ENCODE data around the gene SLC11A2.
"Not testable (repeated sequence)": the region's sequence is repeated elsewhere in the genome, so short reads cannot be mapped to it uniquely, and the experiment has no call there.

Gene SLC11A2

DNA sequence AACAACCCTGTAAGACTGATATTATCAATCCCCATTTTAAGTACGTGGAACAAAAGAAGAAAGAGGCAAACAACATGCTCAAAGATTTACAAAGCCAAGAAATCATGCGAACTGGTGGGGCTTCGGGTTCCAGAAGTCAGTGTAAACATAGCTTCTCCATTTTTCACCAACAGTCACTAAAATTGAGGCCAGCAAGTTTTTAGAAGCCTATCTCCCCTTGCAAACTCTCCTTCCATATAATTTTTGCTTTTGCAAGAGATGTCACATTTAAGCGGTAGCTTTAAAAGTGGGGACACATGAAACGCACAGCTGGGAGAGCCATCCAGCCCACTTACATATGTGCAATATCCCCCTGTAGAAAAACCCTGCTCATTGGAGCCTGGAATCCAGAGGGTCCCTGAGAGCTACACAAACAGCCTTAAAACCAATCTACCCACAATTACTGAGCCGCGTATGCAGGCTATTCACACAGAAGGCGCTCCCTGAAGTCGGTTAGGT, 797 bp downstream of the SLC11A2 start:
- DNase-seq (ENCODE audit: low spot score) = peak; percentile 38

DNA sequence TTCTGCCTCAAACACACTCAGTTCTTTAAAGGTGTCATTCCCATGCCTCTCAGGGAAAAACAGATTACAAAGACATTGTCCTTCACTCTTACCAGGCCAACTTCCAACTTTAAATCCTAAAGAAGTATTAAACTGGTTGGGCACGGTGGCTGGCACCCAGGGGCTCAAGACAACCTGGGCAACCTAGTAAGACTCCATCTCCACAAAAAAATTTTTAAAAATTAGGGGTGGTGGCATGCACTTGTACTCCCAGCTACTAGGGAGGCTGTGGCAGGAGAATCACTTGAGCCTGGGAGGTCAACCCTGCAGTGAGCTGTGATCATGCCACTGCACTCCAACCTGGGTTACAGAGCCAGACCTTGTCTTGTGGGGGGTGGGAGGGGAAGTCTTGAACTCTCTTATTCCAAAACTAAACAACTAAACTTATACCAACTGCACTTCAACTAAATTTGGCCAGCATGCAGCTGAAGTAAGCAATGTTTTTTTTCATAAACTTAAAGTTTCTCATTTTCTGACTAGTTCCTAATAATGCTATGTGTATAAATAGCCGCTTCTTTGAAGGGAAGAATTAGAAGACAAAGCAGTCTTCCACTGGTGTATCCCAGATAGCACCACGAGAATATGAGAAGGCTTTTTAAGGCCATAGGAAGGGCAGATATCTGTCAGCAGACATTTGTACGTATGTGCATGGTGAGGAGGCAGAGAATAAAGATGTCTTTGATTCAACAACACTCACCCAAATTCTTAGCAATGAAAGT, 2.4 kb downstream of the SLC11A2 start:
- DNase-seq (ENCODE audit: low spot score) = no peak

DNA sequence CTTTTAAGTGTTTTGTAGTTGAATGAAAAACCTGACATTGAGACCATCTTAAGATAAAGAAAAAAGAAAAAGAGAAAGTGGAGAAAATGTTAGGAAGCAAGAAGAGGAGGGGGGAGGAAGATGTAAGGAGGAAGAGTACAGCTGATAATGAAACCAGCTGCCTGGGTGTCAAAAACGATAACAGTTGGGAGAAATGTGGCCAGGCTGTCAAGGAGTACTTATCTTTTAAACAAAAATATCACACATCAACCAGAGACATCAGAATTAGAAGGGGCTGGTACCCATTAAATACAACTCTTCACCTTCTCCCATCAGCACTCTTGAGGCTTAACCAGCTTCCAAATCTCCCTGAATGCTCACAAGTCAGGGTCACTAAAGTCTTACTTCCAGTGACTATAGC, 4.5 kb downstream of the SLC11A2 start:
- no peak for DNase-seq (ENCODE audit: low spot score)

DNA sequence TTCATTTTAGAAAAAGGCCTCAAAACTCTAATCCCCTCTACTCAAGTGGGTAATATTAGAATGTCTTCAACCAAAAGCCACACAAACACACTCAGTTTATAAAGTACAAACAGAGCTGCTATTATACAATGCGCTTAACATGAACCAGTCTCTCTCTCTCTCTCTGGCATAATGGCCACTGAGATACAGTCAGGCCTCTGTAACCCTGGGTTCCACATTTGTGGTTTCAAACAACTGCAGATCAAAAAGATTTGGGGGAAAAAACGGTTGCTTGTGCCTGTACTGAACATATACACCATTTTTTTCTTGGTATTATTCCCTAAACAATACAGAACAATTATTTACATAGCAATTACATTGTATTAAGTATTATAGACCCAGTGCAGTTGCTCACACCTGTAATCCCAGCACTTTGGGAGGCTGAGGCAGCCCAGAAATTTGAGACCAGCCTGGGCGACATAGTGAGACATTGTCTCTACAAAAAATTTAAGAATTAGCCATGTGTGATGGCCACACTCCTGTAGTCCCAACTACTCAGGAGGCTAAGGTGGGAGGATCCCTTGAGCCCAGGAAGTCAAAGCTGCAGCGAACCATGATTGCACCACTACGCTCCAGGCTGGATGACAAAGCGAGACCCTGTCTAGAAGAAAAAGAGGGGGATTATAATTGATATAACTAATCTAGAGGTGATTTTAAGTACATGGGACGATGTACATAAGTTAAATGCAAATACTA, 5.6 kb downstream of the SLC11A2 start:
- DNase-seq (ENCODE audit: low spot score) = no peak

DNA sequence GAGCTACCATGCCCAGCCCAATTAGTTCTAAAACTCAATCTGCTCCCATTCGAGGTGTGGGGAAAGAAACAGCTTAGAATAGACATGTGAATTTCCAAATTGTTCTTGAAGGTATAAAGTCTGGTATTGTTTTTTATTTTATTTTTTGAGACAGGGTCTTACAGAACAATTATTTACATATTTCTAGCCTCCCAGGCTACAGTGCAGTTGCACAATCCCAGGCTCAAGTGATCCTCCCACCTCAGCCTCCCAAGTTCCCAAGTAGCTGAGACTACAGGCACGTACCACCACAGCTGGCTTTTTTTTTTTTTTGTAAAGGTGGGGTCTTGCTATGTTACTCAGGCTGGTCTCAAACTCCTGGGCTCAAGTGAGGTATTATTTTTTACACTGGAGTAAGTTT, 6.3 kb downstream of the SLC11A2 start:
- no peak for DNase-seq (ENCODE audit: low spot score)

DNA sequence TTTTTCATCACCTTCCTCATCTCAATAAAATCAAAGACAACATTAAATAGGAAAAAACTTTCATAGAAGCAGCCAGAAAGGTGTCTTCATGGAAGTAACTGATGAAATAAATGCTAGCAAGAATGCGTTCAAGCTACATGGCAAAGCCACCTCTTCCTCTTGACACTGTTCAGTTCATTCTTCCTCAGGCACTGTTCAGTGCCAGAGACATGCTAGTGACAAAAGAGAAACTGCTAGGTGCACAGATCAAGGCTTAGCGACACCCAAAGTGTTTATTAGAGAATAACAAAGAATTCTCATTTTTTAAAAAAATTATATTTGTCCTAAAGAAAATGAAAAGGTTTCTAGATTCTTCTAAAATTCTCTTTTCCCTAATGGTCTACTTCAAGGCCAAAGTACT, 7.2 kb downstream of the SLC11A2 start:
- no peak for DNase-seq (ENCODE audit: low spot score)

DNA sequence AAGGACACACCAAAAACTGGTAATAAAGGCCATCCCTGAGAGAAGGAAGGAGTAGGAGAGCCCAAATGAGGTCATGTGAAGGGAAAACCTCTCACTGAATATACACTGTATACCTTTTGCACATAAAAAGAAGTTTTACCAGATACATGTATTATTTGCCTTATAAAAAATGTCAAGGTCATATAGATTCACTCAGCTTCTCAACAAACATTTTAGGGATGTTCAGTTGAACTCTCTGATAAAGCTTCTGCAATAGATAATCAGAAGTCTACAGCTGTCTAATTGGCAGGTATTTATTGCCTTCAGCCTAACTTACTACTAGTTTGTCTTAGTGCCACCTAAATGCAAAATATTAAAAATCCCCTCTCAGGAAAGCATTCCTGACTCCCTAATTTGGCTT, 8.7 kb downstream of the SLC11A2 start:
- DNase-seq (ENCODE audit: low spot score) = no peak

DNA sequence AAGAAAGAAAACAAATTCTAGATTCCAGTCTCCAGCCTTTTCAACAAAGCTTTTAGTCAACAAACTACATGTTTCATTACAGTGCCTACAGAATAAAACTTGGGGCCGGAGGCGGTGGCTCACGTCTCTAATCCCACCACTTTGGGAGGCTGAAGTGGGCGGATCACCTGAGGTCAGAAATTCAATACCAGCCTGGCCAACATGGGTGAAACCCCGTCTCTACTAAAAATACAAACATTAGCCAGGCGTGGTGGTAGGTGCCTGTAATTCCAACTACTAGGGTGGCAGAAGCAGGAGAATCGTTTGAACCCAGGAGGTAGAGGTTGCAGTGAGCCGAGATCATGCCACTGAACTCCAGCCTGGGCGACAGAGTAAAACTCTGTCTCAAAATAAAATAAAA, 11.7 kb downstream of the SLC11A2 start:
- DNase-seq (ENCODE audit: low spot score) = not testable (repeated sequence)

DNA sequence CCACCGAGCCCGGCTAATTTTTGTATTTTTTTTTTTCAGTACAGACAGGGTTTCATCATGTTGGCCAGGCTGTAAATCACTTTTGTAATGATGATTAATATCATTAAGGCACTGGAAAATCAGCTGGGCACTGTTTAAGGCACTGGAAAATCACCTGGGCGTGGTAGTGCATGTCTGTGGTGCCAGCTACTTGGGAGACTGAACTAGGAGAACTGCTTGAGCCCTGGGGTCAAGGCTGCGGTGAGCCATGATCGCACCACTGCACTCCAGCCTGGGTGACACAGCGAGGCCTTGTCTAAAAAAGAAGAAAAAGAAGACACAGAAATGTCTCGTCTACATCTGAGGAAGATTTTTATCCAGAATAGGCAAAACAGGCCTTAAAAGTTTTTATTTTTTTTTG, 12.7 kb downstream of the SLC11A2 start:
- no peak for DNase-seq (ENCODE audit: low spot score)

DNA sequence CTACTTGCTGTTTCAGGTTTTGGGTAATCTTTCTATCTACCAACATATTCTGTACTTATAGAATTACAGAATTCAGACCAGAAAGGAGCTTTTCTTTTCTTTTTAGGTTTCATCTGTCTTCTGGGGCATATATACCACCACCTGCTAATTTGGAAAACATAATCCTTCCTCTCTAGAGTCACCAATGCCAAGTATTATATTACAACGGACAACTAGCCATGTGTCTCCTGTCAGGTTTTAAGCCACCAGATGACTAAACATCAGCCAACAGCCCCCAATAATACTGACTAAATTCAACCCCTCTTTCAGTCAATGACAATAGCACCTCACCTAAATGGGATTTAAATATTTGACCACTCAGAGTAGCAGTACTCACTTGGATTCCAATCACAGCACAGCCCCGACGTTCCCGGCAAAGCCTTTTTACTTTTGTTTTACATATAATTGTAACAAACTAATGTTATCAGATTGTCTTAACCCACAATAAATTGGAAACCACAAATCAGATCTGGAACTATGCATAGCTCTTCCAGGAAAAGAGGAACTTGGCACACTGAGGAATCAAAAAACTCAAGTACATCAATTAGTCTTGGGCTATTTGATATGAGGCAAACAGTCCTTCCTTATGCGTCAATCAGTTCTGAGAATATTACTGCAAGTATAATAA, 13.5 kb downstream of the SLC11A2 start:
- DNase-seq (ENCODE audit: low spot score) = no peak

DNA sequence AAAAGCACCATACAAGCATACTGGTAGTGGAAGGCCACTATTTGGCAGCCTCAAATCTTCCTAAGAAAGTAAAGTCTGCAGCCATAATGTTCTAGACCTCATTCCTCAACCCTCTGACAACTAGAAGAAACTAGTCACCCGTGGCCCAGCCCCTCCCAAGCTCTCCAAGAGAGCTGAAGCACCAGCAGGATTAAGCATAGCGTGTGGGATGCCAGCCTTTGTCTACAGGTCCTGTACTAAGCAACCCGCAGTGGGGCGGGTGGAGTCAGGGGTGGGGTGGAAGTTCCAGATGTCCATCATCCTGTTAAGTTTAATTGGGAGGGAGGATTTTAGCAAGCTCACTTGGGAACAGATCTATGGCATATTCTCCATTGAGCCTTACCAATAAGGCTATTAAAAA, 14.2 kb downstream of the SLC11A2 start:
- no peak for DNase-seq (ENCODE audit: low spot score)

DNA sequence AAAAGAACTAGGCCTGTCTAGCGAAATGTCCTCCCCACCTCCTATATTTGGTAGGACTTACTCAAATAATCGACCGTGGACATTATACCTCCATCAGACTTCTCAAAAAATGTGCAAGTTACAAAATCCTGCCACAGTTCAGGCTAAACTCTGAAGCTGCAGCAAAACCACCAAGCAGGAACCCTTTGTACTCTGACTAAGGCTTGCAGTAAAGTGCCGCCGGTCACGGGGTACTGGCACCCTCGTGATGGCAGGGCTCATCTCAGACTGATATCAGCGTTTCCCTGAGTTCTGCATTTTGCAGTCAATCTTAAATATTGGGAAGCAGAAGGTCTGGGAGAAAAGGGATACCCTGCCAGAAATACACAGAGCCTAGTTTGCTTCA, 17.1 kb downstream of the SLC11A2 start:
- no peak for DNase-seq (ENCODE audit: low spot score)

DNA sequence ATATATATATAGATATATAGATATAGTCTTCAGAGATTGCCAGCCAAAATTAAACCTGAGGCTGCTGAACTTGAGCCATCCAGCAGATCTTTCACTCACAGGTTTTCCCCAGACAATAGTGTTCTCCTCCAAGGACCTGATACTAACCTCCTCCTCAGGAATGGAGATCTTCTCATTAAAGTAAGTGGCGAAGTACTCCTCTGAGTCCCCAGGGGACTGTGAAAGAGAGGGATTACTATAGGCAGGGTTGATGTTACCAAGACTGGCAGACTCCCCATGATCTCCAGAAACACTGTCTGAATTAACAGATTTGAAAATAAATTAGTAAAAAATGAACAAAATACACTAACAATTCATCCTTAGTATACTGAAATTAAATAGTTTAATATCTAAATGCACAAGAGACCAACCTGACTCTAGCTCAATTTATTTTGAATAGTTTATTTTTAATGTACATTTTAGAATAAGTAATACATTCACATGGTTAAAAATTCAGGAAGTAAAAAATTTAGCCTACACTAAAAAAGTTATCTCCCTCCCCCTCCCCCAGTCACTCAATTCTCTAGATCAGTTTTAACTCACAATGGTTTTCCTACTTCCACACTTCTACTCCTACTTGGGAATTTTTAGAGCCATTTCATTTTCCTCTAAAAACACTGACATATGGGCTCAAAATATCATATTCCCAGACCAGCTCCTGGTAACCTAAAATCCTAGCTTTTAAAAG, 17.7 kb downstream of the SLC11A2 start:
- DNase-seq (ENCODE audit: low spot score) = no peak

DNA sequence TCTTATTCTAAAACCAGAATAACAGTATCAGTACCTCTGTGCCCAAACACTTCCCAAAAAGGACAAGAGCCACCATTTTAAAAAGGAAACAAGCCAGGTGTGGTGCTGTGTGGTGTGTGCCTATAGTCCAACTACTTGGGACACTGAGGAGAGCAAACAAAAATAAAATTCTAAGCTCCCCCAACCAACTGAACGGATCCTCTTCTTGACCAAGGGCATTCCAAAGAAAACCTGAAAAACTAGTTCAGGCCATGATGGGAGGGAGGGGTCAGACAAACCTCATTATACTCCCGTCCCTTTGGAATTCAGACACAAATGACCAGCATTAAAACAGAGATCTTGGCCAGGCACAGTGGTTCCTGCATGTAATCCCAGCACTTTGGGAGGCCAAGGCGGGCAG, 20.5 kb downstream of the SLC11A2 start:
- DNase-seq (ENCODE audit: low spot score) = no peak

DNA sequence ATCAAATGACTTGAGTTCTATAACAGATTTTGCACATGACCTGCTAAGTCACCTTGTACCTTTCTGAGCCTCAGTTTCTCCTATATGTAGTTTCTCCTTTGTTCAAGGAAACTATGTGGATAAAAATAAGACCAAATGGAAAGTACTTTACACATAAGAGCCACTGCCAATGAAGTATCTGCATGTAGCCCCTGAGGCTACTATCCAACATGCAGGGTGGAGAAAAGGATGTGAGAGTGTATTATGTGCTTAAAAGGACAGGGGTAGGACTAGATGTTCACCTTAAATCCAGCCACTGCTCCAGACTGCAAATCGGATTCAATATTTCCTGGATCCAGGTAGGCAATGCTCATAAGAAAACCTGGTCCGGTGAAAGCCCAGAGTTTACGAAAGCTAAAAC, 21.2 kb downstream of the SLC11A2 start:
- no peak for DNase-seq (ENCODE audit: low spot score)

DNA sequence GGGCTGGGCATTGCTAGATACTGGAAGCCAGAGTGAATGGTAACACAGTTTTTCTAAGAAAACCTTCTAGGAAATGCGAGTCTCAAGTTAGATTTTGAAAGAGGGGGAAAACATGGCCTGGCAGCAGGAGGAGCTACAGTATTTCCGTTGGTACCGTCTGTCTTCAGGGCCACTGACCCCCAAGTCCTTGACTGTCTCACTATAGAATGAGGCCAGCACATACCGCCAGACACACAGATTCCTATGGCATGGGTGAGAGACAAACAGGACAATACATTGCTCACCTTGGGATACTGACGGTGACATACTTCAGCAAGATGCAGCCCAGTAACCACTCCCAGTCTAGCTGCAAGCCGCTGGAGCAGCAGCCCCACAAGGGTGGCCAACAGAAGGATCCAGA, 21.7 kb downstream of the SLC11A2 start:
- no peak for DNase-seq (ENCODE audit: low spot score)

DNA sequence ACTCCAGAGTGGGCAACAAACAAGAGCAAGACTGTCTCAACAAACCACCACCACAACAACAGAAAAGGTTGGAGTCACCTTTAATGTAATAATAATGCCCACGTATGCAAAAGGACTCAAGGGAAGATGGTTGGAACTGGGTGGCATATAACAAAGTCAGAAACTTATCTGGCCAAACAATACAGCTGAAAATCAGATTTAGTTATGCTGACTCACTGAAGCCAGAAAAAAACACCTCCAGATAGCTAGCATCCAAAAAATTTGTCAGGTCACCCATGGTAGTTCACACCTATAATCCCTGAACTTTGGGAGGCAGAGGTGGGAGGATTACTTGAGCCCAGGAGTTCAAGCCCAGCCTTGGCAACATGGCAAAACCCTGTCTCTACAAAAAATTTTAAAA, 24.4 kb downstream of the SLC11A2 start:
- DNase-seq (ENCODE audit: low spot score) = no peak

DNA sequence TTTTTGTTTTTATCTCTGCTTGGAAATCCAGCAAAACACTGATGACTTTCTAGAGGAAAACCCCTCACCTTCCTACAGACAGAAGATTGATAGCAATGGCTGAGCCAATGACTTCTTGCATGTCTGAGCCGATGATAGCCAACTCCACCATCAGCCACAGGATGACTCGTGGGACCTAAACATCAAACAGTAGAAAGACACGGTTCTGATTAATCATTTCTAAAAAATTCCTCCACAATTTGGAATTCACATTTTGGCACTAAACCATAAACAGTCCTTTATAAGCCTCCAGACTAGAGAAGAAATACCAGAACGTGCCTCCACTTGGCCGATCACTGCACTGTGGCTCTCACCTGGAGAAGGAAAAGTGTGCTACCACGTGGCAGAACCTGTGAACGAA, 25.9 kb downstream of the SLC11A2 start:
- DNase-seq (ENCODE audit: low spot score) = no peak

DNA sequence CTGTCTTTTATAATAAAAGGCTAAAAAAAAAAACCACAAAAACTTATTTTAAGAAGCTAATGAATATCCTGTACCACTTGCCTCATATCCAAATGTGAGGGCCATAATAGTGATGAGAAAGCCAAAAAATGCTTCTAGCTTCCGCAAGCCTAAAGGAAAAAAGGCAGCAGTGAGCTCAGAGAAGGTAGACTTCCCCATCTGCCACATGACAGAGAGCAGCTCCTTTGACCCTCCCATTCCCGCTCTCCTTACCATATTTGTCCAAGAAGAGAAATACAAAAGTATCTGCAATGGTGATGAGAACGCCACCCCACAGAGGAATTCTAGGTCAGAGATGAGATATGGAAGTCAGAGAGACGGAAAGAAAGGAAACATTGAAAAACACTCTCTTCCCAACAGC, 27.1 kb downstream of the SLC11A2 start:
- no peak for DNase-seq (ENCODE audit: low spot score)

DNA sequence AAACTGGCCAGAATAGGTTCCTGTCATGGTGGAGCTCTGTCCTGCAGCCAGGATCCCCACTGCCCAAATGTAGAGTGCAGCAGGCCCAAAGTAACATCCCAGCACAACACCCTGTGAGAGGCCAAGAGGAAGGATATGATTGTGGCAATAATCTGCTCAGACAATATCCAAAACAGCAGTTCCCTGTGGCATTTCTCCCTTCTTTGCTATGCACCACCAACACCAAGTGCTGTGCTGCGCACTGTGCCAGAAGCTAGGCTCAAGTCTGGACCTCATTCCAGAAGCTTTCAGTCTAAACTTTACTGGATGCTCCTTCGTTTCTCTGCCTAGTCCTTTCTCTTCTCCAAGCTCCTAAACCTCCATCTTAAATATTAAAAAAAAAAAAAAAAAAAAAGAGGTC, 33.4 kb downstream of the SLC11A2 start:
- DNase-seq (ENCODE audit: low spot score) = no peak

DNA sequence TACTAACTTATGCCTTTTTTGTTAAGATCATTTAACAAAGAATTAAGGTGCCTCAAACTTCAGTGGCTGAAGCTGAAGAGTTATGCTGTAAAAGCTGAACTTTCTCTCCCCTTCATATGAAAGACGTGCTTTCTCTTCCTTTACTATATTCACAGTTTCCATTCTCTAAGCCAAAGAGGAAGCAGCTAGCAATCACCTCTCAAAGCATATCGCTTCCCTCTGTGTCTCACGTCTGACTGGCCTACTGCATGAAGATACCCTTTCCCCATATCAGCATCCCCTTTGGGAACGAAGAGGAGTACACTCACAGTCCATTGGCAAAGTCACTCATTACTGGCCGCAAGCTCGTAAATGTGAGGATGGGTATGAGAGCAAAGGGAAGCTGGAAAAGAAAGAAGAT, 34.9 kb downstream of the SLC11A2 start:
- DNase-seq (ENCODE audit: low spot score) = no peak

DNA sequence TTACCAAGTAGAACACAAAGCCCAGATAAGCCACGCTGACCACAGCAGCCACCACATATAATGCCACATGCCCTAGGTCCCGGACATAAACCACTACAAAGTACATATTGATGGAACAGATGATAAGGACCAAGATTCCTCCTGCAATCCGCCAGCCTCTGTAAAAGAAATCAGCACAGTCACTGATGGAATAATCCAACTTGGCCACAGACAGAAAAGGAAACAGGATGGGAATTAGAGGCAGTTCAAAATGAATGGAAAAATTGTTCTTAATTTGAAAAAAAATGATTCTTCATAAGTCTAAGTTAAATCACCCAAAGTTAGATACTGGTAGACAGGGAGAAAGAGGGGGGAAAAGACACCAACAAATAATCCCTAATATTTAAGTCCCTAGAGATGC, 35.4 kb downstream of the SLC11A2 start:
- DNase-seq (ENCODE audit: low spot score) = no peak

All from germinal center (tissue), 1 donor.